B cell (primary cell): ENCODE results near the gene ANKRD29. TPM values are rescaled to one million over a fixed set of nuclear protein-coding genes. Genes with fewer than 3 reads are reported as not detected.

Experiments used
- ATAC-seq: fragments of 200-7000 bp; cut with Tn5 transposase; one replicate; pipeline ENCODE4 v1.10.0; 2021; ENCODE audit warnings: low read depth, mild to moderate bottlenecking, moderate number of reproducible peaks, moderate library complexity
- CTCF ChIA-PET: fragments of 350-600 bp; sonication (Branson Sonifier 250); formaldehyde crosslinking; loops from one replicate; lab custom pipeline; 2021; ENCODE audit warnings: antibody characterized with exemption, inconsistent platforms; lab: Charles Lee
- POLR2A ChIA-PET: fragments of 350-600 bp; sonication (Branson Sonifier 250); formaldehyde crosslinking; loops from one replicate; lab custom pipeline; 2021; ENCODE audit warnings: antibody characterized with exemption; lab: Charles Lee
- DNase-seq: peaks from one replicate; pipeline ENCODE4 v3.0.0; 2013
- H2AFZ ChIP-seq: 2 replicates; pipeline ENCODE4 v1.6.1; 2012; ENCODE audit warnings: mild to moderate bottlenecking, low read depth, low read length; ENCODE audit not compliant: insufficient read depth, poor library complexity, severe bottlenecking
- H3K27ac ChIP-seq, 2 donors: 1 replicate in 1 of 2; 2 replicates in 1 of 2; pipeline ENCODE4 v1.5.1; 2012 to 2013; ENCODE audit warnings: low read length in 2 of 2, mild to moderate bottlenecking in 2 of 2, moderate library complexity in 1 of 2
- H3K27me3 ChIP-seq, 4 experiments: fragments of 200-600 bp in 1 of 4; sonication (generic) in 1 of 4; replicated peaks in 1 of 4; 1 replicate in 2 of 4; 2 replicates in 2 of 4; pipeline versions ENCODE4 v1.6.1 to v1.7.0; 2013 to 2016; ENCODE audit warnings: low read length in 3 of 4, mild to moderate bottlenecking in 2 of 4, mixed read lengths in 1 of 4, moderate library complexity in 1 of 4; ENCODE audit not compliant: insufficient read depth in 4 of 4, control insufficient read depth in 3 of 4; ENCODE audit errors: control extremely low read depth in 1 of 4
- H3K36me3 ChIP-seq, 2 experiments: replicated peaks in 1 of 2; 1 replicate in 1 of 2; 2 replicates in 1 of 2; pipeline versions ENCODE4 v1.6.1 to v1.7.1; 2013; ENCODE audit warnings: low read length in 1 of 2; ENCODE audit not compliant: insufficient read depth in 2 of 2, control insufficient read depth in 1 of 2; ENCODE audit errors: control extremely low read depth in 1 of 2, extremely low read depth in 1 of 2
- H3K4me1 ChIP-seq, 2 donors: fragments of 200-600 bp in 1 of 2; sonication (generic) in 1 of 2; 1 replicate in 1 of 2; 2 replicates in 1 of 2; pipeline versions ENCODE4 v1.5.1 to v1.6.1; 2013 to 2017; ENCODE audit warnings: low read length in 2 of 2; ENCODE audit not compliant: control insufficient read depth in 2 of 2, insufficient read depth in 2 of 2
- H3K4me2 ChIP-seq: replicated peaks from 2 replicates; pipeline ENCODE3; 2012; ENCODE audit warnings: mild to moderate bottlenecking, low read depth, low read length; ENCODE audit not compliant: poor library complexity, severe bottlenecking
- H3K4me3 ChIP-seq, 5 experiments: fragments of 200-600 bp in 1 of 5; sonication (generic) in 1 of 5; 1 replicate in 3 of 5; 2 replicates in 2 of 5; pipeline versions ENCODE4 v1.5.1 to v1.7.0; 2011 to 2016; ENCODE audit warnings: low read length in 4 of 5, mild to moderate bottlenecking in 4 of 5, low read depth in 2 of 5, control low read depth in 1 of 5, moderate library complexity in 1 of 5; ENCODE audit not compliant: insufficient read depth in 1 of 5; ENCODE audit errors: control extremely low read depth in 1 of 5, extremely low read depth in 1 of 5
- H3K79me2 ChIP-seq: fragments of 200-600 bp; sonication (generic); one replicate; pipeline ENCODE4 v1.6.0; 2016; ENCODE audit warnings: low read length; ENCODE audit not compliant: control insufficient read depth, insufficient read depth
- H3K9ac ChIP-seq: fragments of 200-600 bp; sonication (generic); 2 replicates; pipeline ENCODE4 v1.6.1; 2017; ENCODE audit warnings: mild to moderate bottlenecking, low read length, moderate library complexity
- H3K9me3 ChIP-seq, 3 donors: one replicate each; pipeline versions ENCODE4 v1.6.1 to v1.7.1; 2013; ENCODE audit warnings: low read length in 2 of 3; ENCODE audit not compliant: control insufficient read depth in 2 of 3, insufficient read depth in 1 of 3; ENCODE audit errors: control extremely low read depth in 1 of 3
- H4K20me1 ChIP-seq: 2 replicates; pipeline ENCODE4 v1.6.0; 2012; ENCODE audit warnings: mild to moderate bottlenecking, low read length; ENCODE audit not compliant: insufficient read depth, control insufficient read depth, poor library complexity, severe bottlenecking
- H3K27ac Mint-ChIP-seq: one replicate; pipeline ENCODE4 v1.8.0; 2021; ENCODE audit warnings: mixed read lengths
- H3K27me3 Mint-ChIP-seq: one replicate; pipeline ENCODE4 v1.8.0; 2021; ENCODE audit warnings: mixed read lengths
- H3K4me1 Mint-ChIP-seq: one replicate; pipeline ENCODE4 v1.8.0; 2021; ENCODE audit warnings: mixed read lengths
- H3K4me3 Mint-ChIP-seq: one replicate; pipeline ENCODE4 v1.8.0; 2021; ENCODE audit warnings: mixed read lengths
- H3K9me3 Mint-ChIP-seq: one replicate; pipeline ENCODE4 v1.8.0; 2022; ENCODE audit warnings: mixed read lengths; ENCODE audit not compliant: insufficient read depth
- CTCF ChIP-seq: fragments of 200-600 bp; IDR thresholded peaks from one replicate; pipeline ENCODE4 v1.8.0; 2022; ENCODE audit warnings: antibody characterized with exemption, mild to moderate bottlenecking
- EZH2 ChIP-seq: IDR thresholded peaks from 2 replicates; pipeline ENCODE4 v1.6.1; 2012; ENCODE audit warnings: borderline replicate concordance, low read depth, mild to moderate bottlenecking, moderate library complexity, low read length; ENCODE audit not compliant: insufficient read depth, poor library complexity, severe bottlenecking
- WGBS: methylation state at CpG from one replicate; pipeline ENCODE4 v1.1.5; 2013; ENCODE audit warnings: missing lambda C conversion rate; ENCODE audit not compliant: insufficient coverage; 5-methylcytosine and 5-hydroxymethylcytosine counted together
- intact Hi-C: fragments of 100-400 bp; cut with micrococcal nuclease; formaldehyde crosslinking; loops from one replicate; pipeline ENCODE4 v1.10.0; 2022
- polyA plus RNA-seq: library from polyadenylated mRNA; depleted of rRNA; stranded (reverse); fragments of >200 nt; gene quantifications from 2 replicates; pipeline ENCODE4 v1.2.3, GENCODE V29; 2012
- total RNA-seq, 2 donors: library from RNA; stranded (reverse); fragments of 120-200 nt in 1 of 2; gene quantifications; 1 replicate in 1 of 2; 2 replicates in 1 of 2; pipeline versions ENCODE4 v1.2.3 to v1.2.4, GENCODE V29; 2013 to 2022

ANKRD29 gene
- total and polyA plus RNA-seq, 2 donors (not counting 1 experiment from before 2014, with no cell fraction given): not detected

- no peaks in the 10 kb centered on the region for H3K9me3 Mint-ChIP-seq
- CTCF ChIA-PET: no interaction called here
- H2AFZ ChIP-seq: no peak overlapping the region
- H3K27ac ChIP-seq: no peak overlapping the region
- H3K4me2 ChIP-seq: no peak overlapping the region
- no peak overlapping the region for H3K4me3 Mint-ChIP-seq
- ATAC-seq: no peak
- H3K9me3 ChIP-seq: peaks cover 0 to 4% (median 2%) of the 10 kb centered on the region in 3 donors
- no peak overlapping the region for H3K9ac ChIP-seq
- no peak overlapping the region for H3K4me3 ChIP-seq
- 100% methylated on average over 1 of the region's 5 CpGs for WGBS
- H3K4me1 ChIP-seq: peaks cover 6 to 7% of the 10 kb centered on the region in 2 donors
- POLR2A ChIA-PET: no interaction called here
- peaks cover 43% of the 10 kb centered on the region for H3K27me3 Mint-ChIP-seq
- DNase-seq: no peak
- no peak overlapping the region for H3K27ac Mint-ChIP-seq
- peaks cover 0 to 20% (median 10%) of the 10 kb centered on the region in 4 experiments for H3K27me3 ChIP-seq
- intact Hi-C loops: no loop called here
- H4K20me1 ChIP-seq: no peaks in the 10 kb centered on the region
- no peaks in the 10 kb centered on the region for H3K36me3 ChIP-seq
- TF ChIP-seq CTCF (no peak), EZH2 (no peak)
- H3K4me1 Mint-ChIP-seq: peaks cover 4% of the 10 kb centered on the region
- no peaks in the 10 kb centered on the region for H3K79me2 ChIP-seq
Observed at GRCh38 chr18:23684515-23685197, 21.9 kb upstream of the ANKRD29 start.

- no peak overlapping the region for H3K9ac ChIP-seq
- H3K27me3 Mint-ChIP-seq: peaks cover 45% of the 10 kb centered on the region
- no peak for ATAC-seq
Observed at GRCh38 chr18:23683671-23684070, 21.0 kb upstream of the ANKRD29 start.

More at GRCh38 chr18:23683671-23684070, 21.0 kb upstream of the ANKRD29 start:
- DNase-seq: no peak
- Mint-ChIP-seq H3K4me1 (no peaks in the 10 kb centered on the region), H3K9me3 (no peaks in the 10 kb centered on the region), H3K4me3 (no peak overlapping the region), H3K27ac (no peak overlapping the region)
- Histone ChIP-seq H3K4me2 (no peak overlapping the region), H3K4me3 (no peak overlapping the region), H3K4me1 (peaks cover 0 to under 1% of the 10 kb centered on the region in 2 donors), H3K36me3 (no peaks in the 10 kb centered on the region), H4K20me1 (no peaks in the 10 kb centered on the region), H3K27me3 (peaks cover 0 to 20% (median 6%) of the 10 kb centered on the region in 4 experiments), H3K27ac (no peak overlapping the region), H3K79me2 (no peaks in the 10 kb centered on the region), H3K9me3 (peaks cover 0 to 4% (median 2%) of the 10 kb centered on the region in 3 donors), H2AFZ (no peak overlapping the region)
- ChIA-PET CTCF (no interaction called here), POLR2A (no interaction called here)
- TF ChIP-seq EZH2 (no peak), CTCF (no peak)
- intact Hi-C loops: no loop called here
- WGBS: 100% methylated on average over 1 of the region's 3 CpGs
